HG03354 (cell line): ENCODE measurements around the gene MAGEA2.
"Not testable (repeated sequence)": the region's sequence is repeated elsewhere in the genome, so short reads cannot be mapped to it uniquely, and the experiment has no call there.

ENCODE experiments used
- ATAC-seq: cut with Tn5 transposase; IDR thresholded peaks from one replicate; pipeline ENCODE4 v1.9.1; 2021; ENCODE audit warnings: mild to moderate bottlenecking; ENCODE audit not compliant: unreplicated experiment, poor library complexity, severe bottlenecking

MAGEA2 gene

GRCh38 chrX:152713195-152713594, 40.4 kb downstream of the MAGEA2 start:
- not testable (repeated sequence) for ATAC-seq

GRCh38 chrX:152709173-152709572, 44.5 kb downstream of the MAGEA2 start, which contains the start of gene CSAG2:
Gene CSAG2, minus strand, starts transcription at chrX:152709273. Its CDS starts 161 bp downstream, at chrX:152709112.
- not testable (repeated sequence) for ATAC-seq

- not testable (repeated sequence) for ATAC-seq
These were observed 47.1 kb downstream of the MAGEA2 start for GRCh38 chrX:152706500-152706899.

- ATAC-seq = not testable (repeated sequence)
These were observed 53.3 kb downstream of the MAGEA2 start for GRCh38 chrX:152700390-152700789.
